HEK293 (cell line): Measurements from ENCODE around the gene SLC7A10.
A peak's percentile ranks its signal among the peaks of the same experiment; 100 is the strongest.

Experiments
- BCL6B ChIP-seq: fragments of 450-650 bp; formaldehyde crosslinking; IDR thresholded peaks from 2 replicates; pipeline ENCODE4 v1.5.1; 2017; ENCODE audit warnings: missing biosample characterization, missing genetic modification characterization
- SCRT2 ChIP-seq: fragments of 450-650 bp; formaldehyde crosslinking; IDR thresholded peaks from 2 replicates; pipeline ENCODE4 v1.5.1; 2016; ENCODE audit warnings: missing biosample characterization, missing genetic modification characterization
- SP2 ChIP-seq: fragments of 450-650 bp; formaldehyde crosslinking; IDR thresholded peaks from 2 replicates; pipeline ENCODE4 v1.5.1; 2016; ENCODE audit warnings: missing biosample characterization, missing genetic modification characterization
- TSHZ1 ChIP-seq: fragments of 450-650 bp; formaldehyde crosslinking; IDR thresholded peaks from 2 replicates; pipeline ENCODE4 v1.5.1; 2016; ENCODE audit warnings: missing biosample characterization, missing genetic modification characterization, borderline replicate concordance
- ZFHX2 ChIP-seq: fragments of 450-650 bp; formaldehyde crosslinking; conservative IDR thresholded peaks from 2 replicates; pipeline ENCODE4 v1.5.1; 2016; ENCODE audit warnings: missing biosample characterization, missing genetic modification characterization
- ZNF121 ChIP-seq: fragments of 450-650 bp; formaldehyde crosslinking; IDR thresholded peaks from 2 replicates; pipeline ENCODE4 v1.5.1; 2016; ENCODE audit warnings: missing biosample characterization, missing genetic modification characterization
- ZNF202 ChIP-seq: fragments of 450-650 bp; formaldehyde crosslinking; IDR thresholded peaks from 2 replicates; pipeline ENCODE4 v1.5.1; 2016; ENCODE audit warnings: missing biosample characterization, missing genetic modification characterization, borderline replicate concordance
- ZNF391 ChIP-seq: fragments of 450-650 bp; formaldehyde crosslinking; IDR thresholded peaks from 2 replicates; pipeline ENCODE4 v1.5.1; 2016; ENCODE audit warnings: low read depth, missing biosample characterization, missing genetic modification characterization, borderline replicate concordance
- ZNF394 ChIP-seq: fragments of 450-650 bp; formaldehyde crosslinking; IDR thresholded peaks from 2 replicates; pipeline ENCODE4 v1.5.1; 2016; ENCODE audit warnings: missing biosample characterization, missing genetic modification characterization, mild to moderate bottlenecking, moderate library complexity, borderline replicate concordance
- ZNF416 ChIP-seq: fragments of 450-650 bp; formaldehyde crosslinking; IDR thresholded peaks from 2 replicates; pipeline ENCODE4 v1.5.1; 2016; ENCODE audit warnings: missing biosample characterization, missing genetic modification characterization
- ZNF423 ChIP-seq: fragments of 450-650 bp; formaldehyde crosslinking; IDR thresholded peaks from 2 replicates; pipeline ENCODE4 v1.5.1; 2016; ENCODE audit warnings: missing biosample characterization, missing genetic modification characterization
- ZNF514 ChIP-seq: fragments of 450-650 bp; formaldehyde crosslinking; IDR thresholded peaks from 2 replicates; pipeline ENCODE4 v1.5.1; 2016; ENCODE audit warnings: missing biosample characterization, missing genetic modification characterization
- ZNF596 ChIP-seq: fragments of 450-650 bp; IDR thresholded peaks from 2 replicates; pipeline ENCODE4 v1.5.0; 2018; ENCODE audit warnings: missing biosample characterization, mild to moderate bottlenecking, missing genetic modification characterization, moderate library complexity
- ZNF621 ChIP-seq: fragments of 450-650 bp; formaldehyde crosslinking; IDR thresholded peaks from 2 replicates; pipeline ENCODE4 v1.5.1; 2017; ENCODE audit warnings: missing biosample characterization, missing genetic modification characterization
- ZNF624 ChIP-seq: fragments of 450-650 bp; formaldehyde crosslinking; IDR thresholded peaks from 2 replicates; pipeline ENCODE4 v1.5.1; 2017; ENCODE audit warnings: missing biosample characterization, missing genetic modification characterization
- ZNF639 ChIP-seq: fragments of 450-650 bp; formaldehyde crosslinking; IDR thresholded peaks from 2 replicates; pipeline ENCODE4 v1.5.1; 2016; ENCODE audit warnings: missing biosample characterization, missing genetic modification characterization
- ZNF677 ChIP-seq: fragments of 450-650 bp; IDR thresholded peaks from 2 replicates; pipeline ENCODE4 v1.5.0; 2018; ENCODE audit warnings: missing biosample characterization, mild to moderate bottlenecking, missing genetic modification characterization, moderate library complexity
- ZNF747 ChIP-seq: fragments of 450-650 bp; formaldehyde crosslinking; IDR thresholded peaks from 2 replicates; pipeline ENCODE4 v1.5.1; 2016; ENCODE audit warnings: missing biosample characterization, missing genetic modification characterization
- ZNF776 ChIP-seq: fragments of 450-650 bp; formaldehyde crosslinking; IDR thresholded peaks from 2 replicates; pipeline ENCODE4 v1.5.0; 2017; ENCODE audit warnings: missing biosample characterization, missing genetic modification characterization, borderline replicate concordance
- ZNF792 ChIP-seq: fragments of 450-650 bp; formaldehyde crosslinking; IDR thresholded peaks from 2 replicates; pipeline ENCODE4 v1.5.1; 2016; ENCODE audit warnings: missing biosample characterization, missing genetic modification characterization
- ZXDB ChIP-seq: fragments of 450-650 bp; formaldehyde crosslinking; IDR thresholded peaks from 2 replicates; pipeline ENCODE4 v1.5.1; 2016; ENCODE audit warnings: missing biosample characterization, missing genetic modification characterization
- TF ChIP-seq, protein P1 (sequence below): fragments of 450-650 bp; formaldehyde crosslinking; IDR thresholded peaks from 2 replicates; pipeline ENCODE4 v1.5.1; 2016; ENCODE audit warnings: missing biosample characterization, missing genetic modification characterization
- TF ChIP-seq, protein P2 (sequence below): fragments of 450-650 bp; formaldehyde crosslinking; IDR thresholded peaks from 2 replicates; pipeline ENCODE4 v1.5.1; 2017; ENCODE audit warnings: missing biosample characterization, missing genetic modification characterization
- TF ChIP-seq, protein P3 (sequence below): fragments of 450-650 bp; formaldehyde crosslinking; IDR thresholded peaks from 2 replicates; pipeline ENCODE4 v1.5.1; 2016; ENCODE audit warnings: missing biosample characterization, missing genetic modification characterization

Gene SLC7A10

GRCh38 chr19:33177417-33177979 is 48.2 kb downstream of the SLC7A10 start (continued):
- TF ChIP-seq, protein P1, sequence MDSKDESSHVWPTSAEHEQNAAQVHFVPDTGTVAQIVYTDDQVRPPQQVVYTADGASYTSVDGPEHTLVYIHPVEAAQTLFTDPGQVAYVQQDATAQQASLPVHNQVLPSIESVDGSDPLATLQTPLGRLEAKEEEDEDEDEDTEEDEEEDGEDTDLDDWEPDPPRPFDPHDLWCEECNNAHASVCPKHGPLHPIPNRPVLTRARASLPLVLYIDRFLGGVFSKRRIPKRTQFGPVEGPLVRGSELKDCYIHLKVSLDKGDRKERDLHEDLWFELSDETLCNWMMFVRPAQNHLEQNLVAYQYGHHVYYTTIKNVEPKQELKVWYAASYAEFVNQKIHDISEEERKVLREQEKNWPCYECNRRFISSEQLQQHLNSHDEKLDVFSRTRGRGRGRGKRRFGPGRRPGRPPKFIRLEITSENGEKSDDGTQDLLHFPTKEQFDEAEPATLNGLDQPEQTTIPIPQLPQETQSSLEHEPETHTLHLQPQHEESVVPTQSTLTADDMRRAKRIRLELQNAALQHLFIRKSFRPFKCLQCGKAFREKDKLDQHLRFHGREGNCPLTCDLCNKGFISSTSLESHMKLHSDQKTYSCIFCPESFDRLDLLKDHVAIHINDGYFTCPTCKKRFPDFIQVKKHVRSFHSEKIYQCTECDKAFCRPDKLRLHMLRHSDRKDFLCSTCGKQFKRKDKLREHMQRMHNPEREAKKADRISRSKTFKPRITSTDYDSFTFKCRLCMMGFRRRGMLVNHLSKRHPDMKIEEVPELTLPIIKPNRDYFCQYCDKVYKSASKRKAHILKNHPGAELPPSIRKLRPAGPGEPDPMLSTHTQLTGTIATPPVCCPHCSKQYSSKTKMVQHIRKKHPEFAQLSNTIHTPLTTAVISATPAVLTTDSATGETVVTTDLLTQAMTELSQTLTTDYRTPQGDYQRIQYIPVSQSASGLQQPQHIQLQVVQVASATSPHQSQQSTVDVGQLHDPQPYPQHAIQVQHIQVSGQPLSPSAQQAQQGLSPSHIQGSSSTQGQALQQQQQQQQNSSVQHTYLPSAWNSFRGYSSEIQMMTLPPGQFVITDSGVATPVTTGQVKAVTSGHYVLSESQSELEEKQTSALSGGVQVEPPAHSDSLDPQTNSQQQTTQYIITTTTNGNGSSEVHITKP, result peak; percentile 76
- TF ChIP-seq SCRT2 (tag by site-specific recombination), result no peak
- TF ChIP-seq ZNF747 (tag by site-specific recombination), result no peak
- TF ChIP-seq ZNF391, result peak; percentile 89; the same call in 1 of the 2 replicates
- TF ChIP-seq ZFHX2, result peak; percentile 100
- TF ChIP-seq BCL6B (tag by site-specific recombination), result no peak
- TF ChIP-seq ZNF423, result no peak
- no peak; the same call in 1 of the 2 replicates for TF ChIP-seq ZNF776 (tag by site-specific recombination)
- peak; percentile 68; the same call in 1 of the 2 replicates for TF ChIP-seq ZNF677 (tag by site-specific recombination)
- peak; percentile 74; the same call in 1 of the 2 replicates for TF ChIP-seq ZNF792 (tag by site-specific recombination)
- TF ChIP-seq ZXDB (tag by site-specific recombination), result peak; percentile 73; the same call in 1 of the 2 replicates
- TF ChIP-seq TSHZ1 (tag by site-specific recombination), result peak; percentile 11; the same call in 1 of the 2 replicates
- TF ChIP-seq, protein P2, sequence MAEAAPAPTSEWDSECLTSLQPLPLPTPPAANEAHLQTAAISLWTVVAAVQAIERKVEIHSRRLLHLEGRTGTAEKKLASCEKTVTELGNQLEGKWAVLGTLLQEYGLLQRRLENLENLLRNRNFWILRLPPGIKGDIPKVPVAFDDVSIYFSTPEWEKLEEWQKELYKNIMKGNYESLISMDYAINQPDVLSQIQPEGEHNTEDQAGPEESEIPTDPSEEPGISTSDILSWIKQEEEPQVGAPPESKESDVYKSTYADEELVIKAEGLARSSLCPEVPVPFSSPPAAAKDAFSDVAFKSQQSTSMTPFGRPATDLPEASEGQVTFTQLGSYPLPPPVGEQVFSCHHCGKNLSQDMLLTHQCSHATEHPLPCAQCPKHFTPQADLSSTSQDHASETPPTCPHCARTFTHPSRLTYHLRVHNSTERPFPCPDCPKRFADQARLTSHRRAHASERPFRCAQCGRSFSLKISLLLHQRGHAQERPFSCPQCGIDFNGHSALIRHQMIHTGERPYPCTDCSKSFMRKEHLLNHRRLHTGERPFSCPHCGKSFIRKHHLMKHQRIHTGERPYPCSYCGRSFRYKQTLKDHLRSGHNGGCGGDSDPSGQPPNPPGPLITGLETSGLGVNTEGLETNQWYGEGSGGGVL (tag by site-specific recombination), result peak; percentile 62
- no peak for TF ChIP-seq SP2
- peak; percentile 80 for TF ChIP-seq ZNF121 (tag by site-specific recombination)
- TF ChIP-seq ZNF202 (tag by site-specific recombination), result no peak
- TF ChIP-seq ZNF624 (tag by site-specific recombination), result no peak
- no peak for TF ChIP-seq ZNF621 (tag by site-specific recombination)
- no peak for TF ChIP-seq ZNF639
- no peak for TF ChIP-seq ZNF596 (tag by site-specific recombination)
- TF ChIP-seq ZNF514 (tag by site-specific recombination), result no peak
- TF ChIP-seq ZNF416, result no peak
- TF ChIP-seq ZNF394, result peak; percentile 92; the same call in 1 of the 2 replicates
- TF ChIP-seq, protein P3, sequence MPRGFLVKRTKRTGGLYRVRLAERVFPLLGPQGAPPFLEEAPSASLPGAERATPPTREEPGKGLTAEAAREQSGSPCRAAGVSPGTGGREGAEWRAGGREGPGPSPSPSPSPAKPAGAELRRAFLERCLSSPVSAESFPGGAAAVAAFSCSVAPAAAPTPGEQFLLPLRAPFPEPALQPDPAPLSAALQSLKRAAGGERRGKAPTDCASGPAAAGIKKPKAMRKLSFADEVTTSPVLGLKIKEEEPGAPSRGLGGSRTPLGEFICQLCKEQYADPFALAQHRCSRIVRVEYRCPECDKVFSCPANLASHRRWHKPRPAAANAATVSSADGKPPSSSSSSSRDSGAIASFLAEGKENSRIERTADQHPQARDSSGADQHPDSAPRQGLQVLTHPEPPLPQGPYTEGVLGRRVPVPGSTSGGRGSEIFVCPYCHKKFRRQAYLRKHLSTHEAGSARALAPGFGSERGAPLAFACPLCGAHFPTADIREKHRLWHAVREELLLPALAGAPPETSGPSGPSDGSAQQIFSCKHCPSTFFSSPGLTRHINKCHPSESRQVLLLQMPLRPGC (tag by site-specific recombination), result no peak
